ENCODE measurements around the gene MAOA. TPM values are rescaled to one million over a fixed set of nuclear protein-coding genes. Genes with fewer than 3 reads are reported as not detected.
A peak's percentile ranks its signal among the peaks of the same experiment; 100 is the strongest.
"Not testable (repeated sequence)": the region's sequence is repeated elsewhere in the genome, so short reads cannot be mapped to it uniquely, and the experiment has no call there.

MAOA gene
- total RNA-seq, 2 donors from 2014 or later: 0.66 to 3.8 TPM

DNA sequence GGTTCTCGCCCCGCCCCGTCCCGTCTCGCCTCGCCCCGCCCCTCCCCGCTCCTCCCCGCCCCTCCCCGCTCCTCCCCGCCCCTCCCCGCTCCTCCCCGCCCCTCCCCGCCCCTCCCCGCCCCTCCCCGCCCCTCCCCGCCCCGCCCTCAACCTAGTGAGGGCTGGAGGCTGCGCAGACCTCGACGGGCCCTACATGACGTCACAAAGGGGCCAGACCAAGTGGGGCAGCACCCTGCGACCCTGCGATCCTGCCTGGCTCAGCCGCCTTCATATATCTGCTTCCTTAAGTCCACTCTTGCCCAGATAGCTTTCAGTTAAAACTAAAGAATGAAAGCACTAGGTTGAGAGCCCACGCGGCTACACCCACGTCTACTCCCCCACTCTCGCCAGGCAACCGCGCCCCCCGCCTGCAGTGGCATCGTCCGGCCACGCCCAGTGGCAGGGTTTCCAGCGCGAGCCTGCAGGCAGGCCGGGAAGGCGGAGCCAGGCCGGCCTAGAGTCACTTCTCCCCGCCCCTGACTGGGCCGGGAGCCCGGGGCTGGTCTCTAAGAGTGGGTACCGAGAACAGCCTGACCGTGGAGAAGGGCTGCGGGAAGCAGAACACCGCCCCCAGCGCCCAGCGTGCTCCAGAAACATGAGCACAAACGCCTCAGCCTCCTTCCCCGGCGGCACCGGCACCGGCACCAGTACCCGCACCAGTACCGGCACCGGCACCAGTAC, 1.5 kb upstream of the MAOA start:
- peaks cover 0 to 5% of the 10 kb centered on the region in 2 donors for H3K36me3 Mint-ChIP-seq
- peak; percentile 97 to 98 for ATAC-seq

DNA sequence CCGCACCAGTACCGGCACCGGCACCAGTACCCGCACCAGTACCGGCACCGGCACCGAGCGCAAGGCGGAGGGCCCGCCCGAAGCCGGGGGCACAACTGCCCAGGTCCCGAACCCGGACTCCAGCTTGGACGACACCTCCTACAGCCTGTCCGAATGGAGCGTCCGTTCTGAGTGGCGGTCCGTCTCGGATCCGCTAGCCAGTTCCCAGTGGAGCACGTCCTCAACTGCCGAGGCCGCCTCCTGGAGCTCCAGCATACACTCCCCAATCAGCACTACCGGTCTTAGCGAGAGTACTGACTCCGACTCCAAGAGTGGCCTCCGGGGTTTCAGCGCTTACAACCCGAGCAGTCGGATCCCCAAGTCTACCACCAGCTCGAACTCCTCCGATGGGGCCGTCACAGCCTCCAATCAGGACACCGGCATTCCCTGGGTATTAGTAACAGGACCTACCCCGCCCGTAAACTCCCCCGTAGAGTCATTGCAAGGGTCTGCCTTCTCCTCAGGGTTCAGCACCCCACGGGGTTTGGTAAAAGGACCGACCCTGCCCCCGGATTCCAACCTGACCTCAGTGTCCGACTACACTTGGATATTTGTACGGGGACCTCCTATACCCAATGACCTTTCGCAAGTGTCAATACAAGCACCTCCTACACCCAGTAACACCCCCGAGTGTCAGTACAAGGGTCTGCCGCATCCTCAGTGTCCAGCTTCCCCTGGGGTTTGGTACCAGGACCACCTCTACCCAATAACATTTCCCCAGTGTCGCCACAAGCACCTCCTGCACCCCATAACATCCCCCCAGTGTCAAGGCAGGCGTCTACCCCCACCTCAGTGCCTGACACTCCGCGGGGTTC, 721 bp upstream of the MAOA start:
- H3K36me3 Mint-ChIP-seq: peaks cover 0 to 5% of the 10 kb centered on the region in 2 donors
- peak; percentile 28 to 52 for ATAC-seq
- H3K27ac Mint-ChIP-seq: peak overlapping the region in 1 of 2 donors; percentile 97
- DNase-seq (ENCODE audit: low spot score in 2 of 2): peak in 1 of 2 donors; percentile 3
- no peaks in the 10 kb centered on the region for H3K9me3 Mint-ChIP-seq

More for the DNA sequence above, 1.5 kb upstream of the MAOA start:
- Mint-ChIP-seq H3K9me3 (no peaks in the 10 kb centered on the region), H3K27ac (peak overlapping the region; percentile 87 to 97)
- peak; percentile 77 to 87 for DNase-seq (ENCODE audit: low spot score in 2 of 2)

DNA sequence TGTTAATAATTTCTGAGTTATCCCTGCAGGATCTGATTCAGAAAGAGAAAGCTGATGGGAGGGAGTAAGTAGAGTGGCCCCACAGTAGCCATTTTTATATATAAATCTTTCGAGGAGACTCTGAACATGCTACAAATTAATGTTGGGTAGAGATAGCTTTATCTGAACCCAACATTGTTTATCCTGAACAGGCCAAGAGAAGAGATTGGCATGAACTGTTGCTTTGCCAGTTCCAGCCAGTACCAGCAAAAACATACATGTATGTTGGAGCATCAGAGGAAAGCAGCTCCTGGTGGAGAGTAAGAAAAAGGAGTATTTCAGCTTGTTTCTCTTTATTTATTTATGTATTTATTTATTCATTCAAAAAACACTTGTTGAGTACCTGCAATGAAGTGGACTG, 1.6 kb downstream of the MAOA start:
- H3K9me3 Mint-ChIP-seq: no peaks in the 10 kb centered on the region
- ATAC-seq: no peak
- H3K36me3 Mint-ChIP-seq: peaks cover 0 to 5% of the 10 kb centered on the region in 2 donors
- no peak overlapping the region for H3K27ac Mint-ChIP-seq
- DNase-seq (ENCODE audit: low spot score in 2 of 2): no peak

DNA sequence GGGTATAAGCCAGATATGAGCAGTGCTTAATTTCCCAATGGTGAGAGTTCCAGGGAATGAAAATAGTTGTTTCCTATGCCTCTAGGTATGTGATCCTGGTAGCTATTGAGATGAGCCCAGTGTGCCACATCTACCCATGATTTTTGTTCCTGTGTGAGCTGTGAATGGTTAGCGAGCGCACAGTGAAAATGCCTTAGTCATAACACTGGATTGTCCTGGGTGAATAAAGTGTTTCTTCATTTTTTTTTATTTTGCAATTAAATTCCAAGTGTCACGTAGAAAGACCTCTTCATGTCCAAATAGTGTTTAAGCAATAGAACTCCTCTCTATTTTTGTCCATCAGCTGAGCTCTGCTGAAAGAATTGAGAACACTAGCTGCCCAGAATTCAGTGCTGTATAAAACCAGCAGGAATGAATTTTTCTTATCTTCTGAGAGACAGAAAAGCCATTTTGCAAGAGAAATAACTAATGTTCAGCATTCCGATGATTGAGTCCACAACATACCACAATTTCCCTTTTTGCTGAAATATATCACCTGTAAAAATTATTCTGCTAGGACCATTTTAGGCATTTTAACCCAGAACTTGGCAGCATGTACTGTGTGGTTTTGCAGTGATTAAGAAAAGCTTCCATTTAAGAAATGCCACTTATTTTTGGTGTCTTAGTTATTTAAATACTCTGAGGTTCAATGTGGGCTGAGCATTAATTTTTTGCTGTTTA, 5.6 kb downstream of the MAOA start:
- no peaks in the 10 kb centered on the region for H3K9me3 Mint-ChIP-seq
- DNase-seq (ENCODE audit: low spot score in 2 of 2): no peak
- H3K27ac Mint-ChIP-seq: no peak overlapping the region

DNA sequence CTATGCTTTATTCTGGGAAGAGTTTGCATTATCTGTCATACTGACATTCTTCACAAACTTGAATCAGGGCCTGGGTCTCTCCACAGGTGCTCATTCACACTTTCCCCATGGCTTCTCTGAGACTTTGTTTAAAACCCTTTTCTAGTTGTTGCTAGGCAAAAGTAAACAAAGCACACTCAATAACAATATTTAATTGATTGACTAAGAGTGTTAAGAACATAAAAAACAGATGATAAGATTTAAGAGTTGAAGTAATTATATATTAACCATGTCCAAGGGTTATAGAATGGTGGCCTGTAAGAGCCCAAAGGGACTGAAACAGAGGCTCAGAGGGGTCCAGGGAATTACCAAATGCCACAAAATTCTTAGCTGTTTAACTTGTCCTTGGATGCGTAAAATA, 7.1 kb downstream of the MAOA start:
- no peak for ATAC-seq
- Mint-ChIP-seq H3K36me3 (no peaks in the 10 kb centered on the region), H3K9me3 (no peaks in the 10 kb centered on the region), H3K27ac (no peak overlapping the region)
- DNase-seq (ENCODE audit: low spot score in 2 of 2): no peak

More for the DNA sequence above, 5.6 kb downstream of the MAOA start:
- H3K36me3 Mint-ChIP-seq: no peaks in the 10 kb centered on the region
- ATAC-seq: no peak

DNA sequence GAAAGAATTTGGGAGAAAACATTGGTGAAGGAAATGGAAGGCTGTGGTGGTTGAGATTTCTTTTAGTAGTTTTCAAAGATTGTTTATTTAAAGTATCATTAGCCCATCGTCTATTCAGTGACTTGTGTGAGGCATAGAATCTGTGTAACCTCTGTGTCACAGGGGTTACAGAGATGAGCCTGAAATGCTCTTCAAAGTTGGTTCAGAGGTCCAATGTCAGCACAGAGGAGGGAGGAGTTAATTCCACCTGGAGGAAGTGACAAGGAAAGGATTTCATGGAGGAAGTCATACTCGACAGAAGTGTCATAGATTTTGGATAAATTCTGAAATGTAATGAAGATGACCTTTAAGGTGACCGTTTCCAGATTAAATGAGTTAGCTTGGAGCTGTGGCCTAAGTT, 8.2 kb downstream of the MAOA start:
- ATAC-seq (no peak), DNase-seq (ENCODE audit: low spot score in 2 of 2) (no peak)
- no peaks in the 10 kb centered on the region for H3K36me3 Mint-ChIP-seq
- H3K27ac Mint-ChIP-seq: no peak overlapping the region
- no peaks in the 10 kb centered on the region for H3K9me3 Mint-ChIP-seq

DNA sequence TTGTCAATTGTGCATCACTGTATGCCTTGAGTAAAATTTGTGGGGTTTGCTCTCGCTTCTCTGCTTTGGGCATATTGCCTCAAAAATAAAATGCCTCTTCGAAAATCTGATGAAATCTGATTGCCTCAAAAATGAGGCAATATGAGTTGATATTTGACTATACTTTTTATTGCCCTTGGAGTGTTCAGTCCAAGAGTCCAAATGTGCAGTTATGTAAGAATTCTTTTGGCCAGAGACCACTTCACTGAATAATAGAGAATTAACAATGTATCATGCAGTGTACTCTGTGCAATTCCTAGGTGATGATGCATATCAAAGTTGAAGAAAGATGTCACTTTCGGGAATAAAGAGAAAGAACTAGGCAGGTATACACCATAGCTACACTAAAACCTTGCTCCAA, 8.6 kb downstream of the MAOA start:
- ATAC-seq: no peak
- Mint-ChIP-seq H3K9me3 (no peaks in the 10 kb centered on the region), H3K27ac (no peak overlapping the region), H3K36me3 (no peaks in the 10 kb centered on the region)
- DNase-seq (ENCODE audit: low spot score in 2 of 2): no peak

DNA sequence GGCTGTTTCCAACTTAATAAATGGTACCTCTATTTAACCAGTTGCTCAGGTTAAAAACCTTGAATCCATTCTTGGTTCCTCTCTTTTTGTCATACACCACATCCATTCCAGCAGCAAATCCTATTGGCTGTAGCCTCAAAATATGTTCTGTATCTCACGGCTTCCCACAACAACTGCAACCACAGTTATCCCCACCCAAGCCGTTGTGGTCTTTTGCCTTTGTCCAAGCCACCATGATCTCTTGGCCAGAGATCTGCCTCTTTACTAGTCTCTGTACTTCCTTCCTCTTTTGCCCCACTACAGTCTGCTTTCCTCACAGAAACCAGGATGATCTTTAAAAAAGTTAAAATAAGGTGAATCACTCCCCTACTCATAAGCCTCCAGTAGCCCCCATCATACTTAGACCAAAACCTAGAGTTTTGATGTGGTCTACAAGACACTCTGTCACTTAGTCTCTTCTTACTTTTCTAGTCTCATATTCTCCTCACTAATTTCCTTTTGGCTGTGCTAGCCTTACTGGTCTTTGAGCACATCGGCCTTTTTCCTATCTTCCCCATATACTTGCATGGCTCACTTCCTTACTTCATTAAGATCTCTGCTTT, 10.3 kb downstream of the MAOA start:
- DNase-seq (ENCODE audit: low spot score in 2 of 2): no peak
- H3K27ac Mint-ChIP-seq: no peak overlapping the region
- H3K9me3 Mint-ChIP-seq: no peaks in the 10 kb centered on the region
- H3K36me3 Mint-ChIP-seq: no peaks in the 10 kb centered on the region
- ATAC-seq: peak; percentile 84 to 86

DNA sequence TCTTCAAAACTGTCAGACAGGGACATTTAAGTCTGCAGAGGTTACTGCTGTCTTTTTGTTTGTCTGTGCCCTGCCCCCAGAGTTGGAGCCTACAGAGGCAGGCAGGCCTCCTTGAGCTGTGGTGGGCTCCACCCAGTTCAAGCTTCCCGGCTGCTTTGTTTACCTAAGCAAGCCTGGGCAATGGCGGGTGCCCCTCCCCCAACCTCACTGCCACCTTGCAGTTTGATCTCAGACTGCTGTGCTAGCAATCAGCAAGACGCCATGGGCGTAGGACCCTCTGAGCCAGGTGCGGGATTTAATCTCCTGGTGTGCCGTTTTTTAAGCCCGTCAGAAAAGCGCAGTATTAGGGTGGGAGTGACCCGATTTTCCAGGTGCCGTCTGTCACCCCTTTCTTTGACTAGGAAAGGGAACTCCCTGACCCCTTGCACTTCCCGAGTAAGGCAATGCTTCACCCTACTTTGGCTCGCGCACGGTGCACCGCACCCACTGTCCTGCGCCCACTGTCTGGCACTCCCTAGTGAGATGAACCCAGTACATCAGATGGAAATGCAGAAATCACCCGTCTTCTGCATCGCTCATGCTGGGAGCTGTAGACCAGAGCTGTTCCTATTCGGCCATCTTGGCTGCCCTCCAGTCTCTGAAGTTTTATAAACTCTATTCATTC, 20.0 kb downstream of the MAOA start:
- not testable (repeated sequence) for DNase-seq (ENCODE audit: low spot score in 2 of 2); H3K36me3 Mint-ChIP-seq; H3K9me3 Mint-ChIP-seq; H3K27ac Mint-ChIP-seq; ATAC-seq

DNA sequence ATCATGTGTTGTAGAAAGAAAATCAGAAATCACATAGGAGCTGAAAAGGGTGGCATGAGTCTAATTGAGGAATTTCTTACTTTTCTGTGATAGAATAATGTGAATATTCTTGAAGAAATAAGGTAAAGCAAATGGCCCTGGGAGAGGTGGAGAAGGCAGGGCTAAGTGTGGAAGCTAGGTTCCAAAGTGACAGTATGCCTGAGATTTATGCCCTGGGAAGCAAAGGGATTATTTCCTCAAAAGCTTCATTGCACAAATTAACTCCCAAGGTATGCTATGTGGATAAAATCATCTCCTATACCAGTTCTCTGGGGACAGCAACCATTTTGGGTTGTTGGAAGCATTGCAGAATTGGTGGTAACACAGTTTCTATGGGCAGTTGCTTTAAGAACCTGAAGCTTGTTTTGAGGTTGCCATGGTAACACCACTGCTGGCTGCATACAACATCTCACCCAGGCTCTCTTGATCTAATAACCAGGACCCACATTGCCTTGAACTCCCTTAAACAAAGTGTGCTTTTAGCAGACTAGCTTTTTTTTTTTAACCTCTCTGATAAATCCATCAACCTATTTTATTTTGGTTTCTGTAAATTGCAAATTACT, 21.0 kb downstream of the MAOA start:
- Mint-ChIP-seq H3K27ac (no peak overlapping the region), H3K9me3 (no peaks in the 10 kb centered on the region), H3K36me3 (no peaks in the 10 kb centered on the region)
- no peak for DNase-seq (ENCODE audit: low spot score in 2 of 2)
- no peak for ATAC-seq

DNA sequence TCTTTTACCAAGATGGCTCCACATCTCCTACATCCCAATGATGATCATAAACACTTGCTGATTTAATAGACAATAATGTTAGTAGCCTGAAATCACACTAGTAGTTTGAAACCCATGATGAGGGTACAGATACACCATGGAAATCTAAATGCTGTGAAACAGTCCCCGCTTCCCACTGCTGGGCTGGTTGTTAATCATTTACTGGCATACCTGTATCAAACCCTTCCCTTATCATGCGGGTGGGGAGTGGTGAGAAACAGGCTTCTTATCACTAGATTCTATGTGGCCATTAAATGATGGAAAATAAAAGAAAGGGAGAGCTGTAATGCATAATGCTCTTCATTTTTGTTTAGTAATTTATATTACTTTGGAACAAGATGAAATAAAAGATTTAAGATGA, 21.9 kb downstream of the MAOA start:
- no peak for ATAC-seq
- no peak overlapping the region for H3K27ac Mint-ChIP-seq
- DNase-seq (ENCODE audit: low spot score in 2 of 2): no peak
- H3K36me3 Mint-ChIP-seq: no peaks in the 10 kb centered on the region
- no peaks in the 10 kb centered on the region for H3K9me3 Mint-ChIP-seq

DNA sequence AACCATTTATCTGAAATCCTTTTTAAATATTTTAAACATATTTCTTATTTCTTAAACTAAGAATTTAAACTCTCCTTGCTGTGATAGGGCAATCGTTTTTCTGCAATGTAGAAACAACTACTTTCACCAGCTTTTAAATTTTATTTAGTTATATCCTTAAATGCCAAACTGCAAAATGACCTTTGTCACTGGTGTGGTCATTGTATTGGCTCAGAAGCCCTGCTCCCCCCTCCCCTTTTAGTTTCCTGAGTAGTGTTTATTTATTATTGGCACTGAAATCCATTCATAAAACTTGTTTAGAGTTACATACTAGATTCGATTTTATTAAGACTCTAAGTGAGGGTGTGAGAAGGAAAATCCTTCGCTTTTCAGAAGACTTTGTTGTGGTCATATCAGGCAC, 23.0 kb downstream of the MAOA start:
- H3K36me3 Mint-ChIP-seq: peaks cover 0 to 2% of the 10 kb centered on the region in 2 donors
- no peak overlapping the region for H3K27ac Mint-ChIP-seq
- H3K9me3 Mint-ChIP-seq: no peaks in the 10 kb centered on the region
- ATAC-seq (no peak), DNase-seq (ENCODE audit: low spot score in 2 of 2) (no peak)

DNA sequence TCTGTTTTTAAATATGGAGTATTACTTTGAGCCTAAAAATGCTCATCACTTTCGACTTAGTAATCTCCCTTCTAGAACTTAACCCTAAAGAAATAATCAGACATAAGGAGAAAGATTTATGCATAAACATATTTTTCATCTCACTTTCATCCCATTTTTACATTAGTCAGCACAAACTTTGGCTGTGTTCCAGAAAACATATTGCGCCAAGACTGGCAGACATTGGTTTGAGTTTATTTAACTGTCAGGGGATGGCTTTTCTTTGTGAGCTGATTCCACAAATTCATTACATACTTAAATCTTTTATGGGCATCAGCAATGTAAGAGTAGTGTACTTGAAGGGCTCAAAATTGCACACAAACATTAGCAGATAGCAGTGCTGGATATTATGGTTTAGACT, 23.7 kb downstream of the MAOA start:
- Mint-ChIP-seq H3K9me3 (no peaks in the 10 kb centered on the region), H3K27ac (no peak overlapping the region), H3K36me3 (peaks cover 0 to 5% of the 10 kb centered on the region in 2 donors)
- no peak for DNase-seq (ENCODE audit: low spot score in 2 of 2)
- ATAC-seq: no peak

DNA sequence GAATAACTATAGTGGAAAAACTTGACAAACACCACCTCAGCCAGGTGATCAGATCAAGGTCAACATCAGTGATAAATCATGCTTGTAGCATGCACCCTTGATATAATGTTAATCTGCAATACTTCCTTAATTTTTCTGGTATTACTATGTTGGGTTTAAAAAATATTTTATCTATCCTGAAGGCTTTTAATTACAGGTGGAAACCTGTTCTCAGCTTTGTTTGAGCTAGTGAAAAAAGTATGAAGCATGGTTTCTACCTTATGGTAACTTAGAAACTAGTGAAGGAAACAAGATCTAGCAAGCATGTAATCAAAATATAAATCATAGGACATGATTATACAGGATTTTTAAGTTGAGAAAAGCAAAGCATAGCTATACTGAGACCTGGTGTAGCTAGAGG, 26.6 kb downstream of the MAOA start:
- DNase-seq (ENCODE audit: low spot score in 2 of 2) (no peak), ATAC-seq (no peak)
- no peak overlapping the region for H3K27ac Mint-ChIP-seq
- peaks cover 0 to 5% of the 10 kb centered on the region in 2 donors for H3K36me3 Mint-ChIP-seq
- no peaks in the 10 kb centered on the region for H3K9me3 Mint-ChIP-seq

DNA sequence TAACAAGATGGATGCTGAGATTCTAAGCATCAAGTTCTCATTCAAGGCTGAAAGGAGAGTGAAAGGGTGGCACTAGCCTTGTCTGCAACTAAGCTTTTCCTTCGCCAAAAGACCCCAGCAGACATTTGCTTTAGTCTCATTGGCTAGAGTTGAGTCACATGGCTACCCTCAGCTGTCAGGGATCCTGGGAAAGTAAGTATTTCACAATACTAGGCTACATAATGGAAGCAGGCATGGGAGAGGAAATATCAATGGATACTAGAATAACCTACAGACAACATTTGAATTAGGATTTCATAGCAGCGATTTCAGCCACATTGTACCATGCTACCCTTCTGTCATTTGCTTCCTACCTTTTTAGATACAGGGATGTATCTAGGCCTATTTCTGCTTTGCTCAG, 29.1 kb downstream of the MAOA start:
- peaks cover 0 to 5% of the 10 kb centered on the region in 2 donors for H3K36me3 Mint-ChIP-seq
- no peak overlapping the region for H3K27ac Mint-ChIP-seq
- ATAC-seq (no peak), DNase-seq (ENCODE audit: low spot score in 2 of 2) (no peak)
- H3K9me3 Mint-ChIP-seq: no peaks in the 10 kb centered on the region

DNA sequence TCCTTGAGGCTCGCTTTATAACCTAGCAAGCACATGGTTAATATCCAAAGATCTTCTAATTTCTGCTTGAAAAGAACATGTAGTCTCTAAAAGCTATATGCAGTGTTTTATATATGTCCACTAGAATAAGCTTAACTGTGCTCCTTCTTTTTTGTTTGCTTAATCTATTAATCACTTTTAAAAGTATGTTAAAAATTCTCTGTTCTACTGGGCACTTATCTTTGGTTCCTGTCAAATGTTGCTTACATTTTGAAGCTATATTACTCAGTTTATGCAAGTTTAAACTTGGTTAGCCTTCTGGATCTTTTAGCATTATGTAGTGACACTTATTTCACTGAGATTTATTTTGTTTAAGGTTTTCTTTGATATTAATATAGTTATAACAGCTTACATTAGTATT, 32.5 kb downstream of the MAOA start:
- peaks cover 0 to 5% of the 10 kb centered on the region in 2 donors for H3K36me3 Mint-ChIP-seq
- no peak for ATAC-seq
- DNase-seq (ENCODE audit: low spot score in 2 of 2): no peak
- H3K27ac Mint-ChIP-seq: no peak overlapping the region
- no peaks in the 10 kb centered on the region for H3K9me3 Mint-ChIP-seq

All from activated naive CD4-positive, alpha-beta T cell treated with anti-CD3 and anti-CD28 coated beads, Interleukin-2, amount 50 U/mL, for 72 hours (primary cell).